ENCODE measurements around the gene NACC2.
"Not testable (repeated sequence)": the region's sequence is repeated elsewhere in the genome, so short reads cannot be mapped to it uniquely, and the experiment has no call there.

NACC2 gene

DNA sequence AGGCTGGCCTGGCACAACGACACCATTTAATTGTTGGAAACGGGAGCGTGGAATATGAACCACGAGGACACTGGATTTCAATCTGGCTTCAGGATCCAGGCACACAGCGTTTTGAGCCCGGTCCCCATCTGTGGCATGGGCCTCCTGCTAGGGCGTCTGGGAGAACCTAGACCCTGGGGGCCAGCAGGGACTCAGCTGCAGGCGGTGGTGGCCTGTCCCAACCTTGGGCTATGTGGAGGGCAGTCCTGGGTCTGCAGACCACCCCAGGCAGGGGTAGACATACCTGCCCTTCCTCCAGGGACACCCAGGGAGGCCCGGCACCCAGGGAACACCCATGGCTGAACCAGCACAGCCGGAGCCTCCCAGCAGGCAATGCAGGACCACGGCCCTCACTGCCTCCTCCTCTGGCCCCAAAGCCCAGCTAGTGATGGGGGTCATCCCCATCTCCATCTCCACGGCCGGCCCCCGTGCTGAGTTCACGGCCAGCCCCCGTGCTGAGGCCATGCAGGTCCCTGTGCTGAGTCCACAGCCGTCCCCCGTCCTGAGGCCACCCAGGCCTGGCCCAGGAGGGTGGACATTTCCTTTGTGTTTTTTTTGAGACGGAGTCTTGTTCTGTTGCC, 115.4 kb downstream of the NACC2 start:
- no peak for DNase-seq (ENCODE audit: low read depth in 2 of 2)

DNA sequence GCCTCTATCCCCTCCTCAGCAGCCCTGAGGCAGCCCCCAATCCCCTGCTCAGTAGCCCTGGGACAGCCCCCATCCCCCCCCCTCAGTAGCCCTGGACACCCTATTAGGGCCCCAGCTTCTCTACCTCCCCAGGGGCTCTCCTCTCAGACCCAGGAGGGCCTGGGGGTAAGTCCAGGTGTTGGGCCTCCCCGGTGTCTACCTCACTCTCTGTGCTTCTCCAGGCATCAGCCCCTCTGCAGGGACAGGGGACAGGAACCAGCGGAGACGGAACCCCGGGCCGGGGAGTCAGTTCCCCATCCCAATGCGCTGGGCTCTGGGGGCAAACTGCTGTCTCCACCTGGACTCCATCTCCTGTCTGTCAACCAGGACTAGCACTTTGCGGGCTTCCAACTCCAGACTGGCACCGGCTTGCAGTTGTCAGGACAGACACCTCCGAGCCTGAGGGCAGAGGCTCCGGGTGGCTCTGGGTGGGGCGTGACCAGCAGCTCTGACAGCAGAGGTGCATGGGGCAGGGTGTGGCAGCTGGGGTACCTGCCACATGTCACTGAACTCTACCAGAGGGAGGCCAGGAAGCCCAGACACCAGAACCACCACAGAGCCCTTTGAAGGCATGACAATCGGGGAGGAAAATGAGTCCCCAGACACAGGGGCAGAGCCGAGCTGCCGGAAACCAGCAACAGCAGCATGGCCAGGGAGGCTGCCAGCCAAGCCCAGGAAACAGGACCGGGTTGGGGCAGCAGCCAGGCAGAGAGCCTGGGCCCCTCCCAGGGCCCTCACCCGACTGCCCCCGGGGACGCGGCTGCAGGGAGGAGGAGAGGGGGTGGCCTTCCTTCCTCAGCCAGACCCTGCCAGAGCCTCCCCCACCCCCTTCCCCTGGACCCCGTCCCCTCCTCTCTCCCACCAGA, 116.2 kb downstream of the NACC2 start:
- peak in 1 of 2 donors; percentile 27 for DNase-seq (ENCODE audit: low read depth in 2 of 2)

DNA sequence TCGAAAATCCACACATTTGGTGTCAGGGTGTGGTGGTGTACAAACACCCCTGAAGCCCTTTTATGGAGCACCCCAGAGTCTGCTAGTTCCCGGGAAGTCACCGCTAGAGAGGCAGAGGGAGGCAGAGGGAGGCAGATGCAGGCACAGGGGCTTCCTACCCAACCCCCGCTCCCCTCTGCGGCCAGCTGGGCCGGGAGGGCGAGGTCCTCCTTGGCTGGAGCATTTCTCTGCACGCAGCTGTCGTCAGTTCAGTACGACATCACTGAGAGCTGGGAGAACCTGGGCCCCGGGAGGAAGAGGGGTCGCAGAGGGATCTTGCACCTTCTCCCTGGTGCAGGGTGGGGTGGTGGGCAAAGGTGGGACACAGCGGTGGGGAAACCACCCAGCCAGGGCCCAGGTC, 118.1 kb downstream of the NACC2 start:
- DNase-seq (ENCODE audit: low read depth in 2 of 2) = no peak

DNA sequence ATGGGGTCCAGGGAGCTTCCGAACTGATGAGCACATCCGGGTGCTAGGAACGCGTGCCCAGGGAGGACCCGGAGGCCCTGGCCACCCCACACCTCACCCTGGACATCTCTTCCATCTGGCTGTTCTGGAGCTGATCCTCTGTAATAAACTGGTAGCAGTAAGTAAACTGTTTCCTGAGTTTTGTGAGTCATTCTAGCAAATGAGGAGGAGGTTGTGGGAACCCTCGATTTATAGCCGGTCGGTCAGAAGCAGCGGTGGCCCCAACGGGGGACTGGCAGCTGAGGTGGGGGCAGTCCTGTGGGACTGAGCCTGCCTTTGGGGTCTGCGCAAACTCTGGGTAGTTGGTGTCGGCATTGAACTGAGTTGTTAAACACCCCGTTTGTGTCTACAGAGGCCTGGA, 118.6 kb downstream of the NACC2 start:
- DNase-seq (ENCODE audit: low read depth in 2 of 2) = no peak

- DNase-seq (ENCODE audit: low read depth in 2 of 2) = no peak
Measured at GRCh38 chr9:135975834-135976233, 119.3 kb downstream of the NACC2 start.

DNA sequence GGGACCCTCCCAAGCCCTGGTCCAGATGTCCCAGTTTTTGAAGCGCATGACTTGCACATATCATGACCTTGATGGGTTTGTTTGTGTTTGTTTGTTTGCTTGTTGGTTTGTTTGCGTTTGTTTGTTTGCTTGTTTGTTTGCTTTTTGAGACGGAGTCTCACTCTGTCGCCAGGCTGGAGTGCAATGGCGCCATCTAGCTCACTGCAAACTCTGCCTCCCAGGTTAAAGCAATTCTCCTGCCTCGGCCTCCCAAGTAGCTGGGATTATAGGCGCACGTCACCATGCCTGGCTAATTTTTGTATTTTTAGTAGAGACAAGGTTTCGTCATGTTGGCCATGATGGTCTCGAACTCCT, 120.9 kb downstream of the NACC2 start:
- no peak for DNase-seq (ENCODE audit: low read depth in 2 of 2)

- DNase-seq (ENCODE audit: low read depth in 2 of 2) = no peak
Measured at GRCh38 chr9:135973277-135974219, 121.5 kb downstream of the NACC2 start.

- peak in 1 of 2 donors; percentile 31 for DNase-seq (ENCODE audit: low read depth in 2 of 2)
Measured at GRCh38 chr9:135971892-135972291, 123.2 kb downstream of the NACC2 start.

DNA sequence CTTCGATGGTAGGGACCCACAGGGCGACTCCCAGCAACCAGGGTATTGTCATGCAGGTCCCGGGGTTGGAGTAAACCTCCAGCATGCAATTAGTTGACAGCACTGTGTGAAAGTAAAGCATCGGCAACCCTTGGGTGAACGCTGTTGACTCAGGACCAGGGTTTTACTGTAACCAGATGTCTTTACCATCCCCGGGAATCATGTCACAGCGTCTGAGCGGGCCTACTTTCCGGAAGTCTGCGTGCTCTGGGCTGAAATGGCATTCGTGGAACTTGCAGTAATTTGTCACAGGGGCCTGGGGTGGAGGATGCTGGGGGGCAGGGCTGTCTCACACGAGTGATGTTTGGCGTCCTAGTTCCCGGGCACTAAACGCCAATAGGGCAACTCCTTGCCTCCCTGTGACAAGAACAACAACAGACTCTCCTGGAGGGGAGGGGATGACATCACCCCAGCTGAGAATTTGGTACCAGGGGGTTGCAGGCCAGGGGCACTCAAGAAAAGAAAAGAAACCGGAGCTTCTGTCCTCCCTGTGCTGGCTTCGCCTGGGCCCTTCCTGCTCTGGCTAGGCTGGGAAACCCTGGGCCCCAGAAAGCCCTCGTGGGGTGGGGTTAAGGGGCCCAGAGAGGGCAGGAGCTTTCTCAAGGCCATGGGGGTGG, 123.8 kb downstream of the NACC2 start:
- no peak for DNase-seq (ENCODE audit: low read depth in 2 of 2)

GRCh38 chr9:135970128-135970815, 124.8 kb downstream of the NACC2 start:
- no peak for DNase-seq (ENCODE audit: low read depth in 2 of 2)

GRCh38 chr9:135969064-135969683, 125.9 kb downstream of the NACC2 start:
- no peak for DNase-seq (ENCODE audit: low read depth in 2 of 2)

DNA sequence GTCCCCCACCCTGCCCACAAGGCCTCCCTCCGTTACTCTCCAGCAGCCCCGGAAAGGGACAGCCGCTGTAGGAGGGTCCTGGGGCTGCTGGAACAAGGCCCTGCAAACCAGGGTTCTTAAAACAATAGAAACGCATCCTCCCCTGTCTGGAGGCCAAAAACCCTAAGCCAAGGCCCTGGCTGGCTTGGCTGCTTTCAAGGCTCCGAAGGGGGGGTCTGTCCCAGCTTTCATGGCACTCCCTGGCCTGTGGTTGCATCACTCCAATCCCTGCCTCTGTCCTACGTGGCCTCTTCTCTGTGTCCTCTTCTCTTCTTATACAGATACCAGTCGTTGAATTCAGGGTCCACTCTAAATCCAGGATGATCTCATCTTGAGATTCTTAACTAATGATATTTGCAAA, 126.5 kb downstream of the NACC2 start:
- DNase-seq (ENCODE audit: low read depth in 2 of 2) = no peak

GRCh38 chr9:135968083-135968476, 127.0 kb downstream of the NACC2 start:
- DNase-seq (ENCODE audit: low read depth in 2 of 2) = no peak

DNA sequence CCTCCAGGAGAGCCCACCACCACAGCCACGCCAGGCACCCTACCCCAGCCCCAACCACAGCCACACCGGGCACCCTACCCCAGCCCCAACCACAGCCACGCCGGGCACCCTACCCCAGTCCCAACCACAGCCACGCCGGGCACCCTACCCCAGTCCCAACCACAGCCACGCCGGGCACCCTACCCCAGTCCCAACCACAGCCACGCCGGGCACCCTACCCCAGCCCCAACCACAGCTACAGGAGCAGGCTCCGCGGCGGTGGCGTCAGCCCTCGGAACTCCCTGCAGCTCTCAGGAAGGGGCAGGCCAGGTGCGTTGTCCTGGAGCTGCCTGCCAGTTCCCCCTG, 128.2 kb downstream of the NACC2 start:
- not testable (repeated sequence) for DNase-seq (ENCODE audit: low read depth in 2 of 2)

DNA sequence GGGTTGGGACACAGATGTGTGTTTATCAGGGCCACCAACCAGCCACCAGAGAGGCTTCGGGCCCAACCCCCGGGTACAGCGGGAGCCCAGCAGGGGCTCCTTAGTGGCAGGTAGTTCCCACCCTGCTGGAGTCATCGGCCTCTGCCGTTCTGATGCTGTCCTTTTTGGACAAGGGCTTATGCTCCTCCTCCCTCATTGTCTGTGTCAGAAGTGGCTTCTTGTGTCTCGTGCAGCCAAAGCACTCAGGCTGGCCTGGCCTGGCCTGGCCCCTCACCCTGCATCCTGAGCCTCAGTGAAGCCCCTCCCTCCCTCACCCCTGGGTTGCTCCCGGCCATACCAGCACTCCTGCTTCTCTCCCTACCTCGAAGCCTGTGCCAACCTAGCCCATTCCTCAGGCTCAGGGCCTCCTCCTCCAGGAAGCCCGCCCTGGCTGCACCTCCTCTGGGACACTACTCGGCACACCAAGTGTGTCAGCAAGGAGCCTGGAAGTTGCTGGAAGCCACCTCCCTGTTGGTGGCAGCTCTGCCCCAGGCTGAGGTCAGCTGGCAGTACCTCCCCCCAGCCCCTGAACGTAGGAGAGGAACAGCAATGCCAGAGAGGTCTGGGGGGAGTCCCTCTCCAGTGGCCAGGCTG, 129.8 kb downstream of the NACC2 start:
- no peak for DNase-seq (ENCODE audit: low read depth in 2 of 2)

DNA sequence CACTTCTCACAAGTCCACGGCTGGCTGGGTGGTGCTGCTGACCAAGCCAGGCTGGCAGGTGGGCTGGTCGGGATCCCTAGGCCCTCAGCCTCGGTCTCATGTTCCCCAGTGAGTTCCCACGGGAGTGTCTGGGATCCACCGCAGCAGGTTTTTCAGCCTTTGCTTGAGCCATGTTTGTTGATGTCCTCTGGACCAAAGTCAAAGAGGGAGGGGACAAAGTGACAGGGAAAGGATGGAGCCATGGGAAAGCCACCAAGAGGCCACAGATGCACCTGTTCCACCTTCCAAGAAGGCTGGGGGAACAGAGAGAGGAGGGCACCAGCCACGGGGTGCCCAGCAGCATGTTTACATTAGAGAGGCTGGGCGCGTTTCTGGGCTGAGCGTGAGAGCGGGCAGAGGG, 131.2 kb downstream of the NACC2 start:
- DNase-seq (ENCODE audit: low read depth in 2 of 2) = no peak

DNA sequence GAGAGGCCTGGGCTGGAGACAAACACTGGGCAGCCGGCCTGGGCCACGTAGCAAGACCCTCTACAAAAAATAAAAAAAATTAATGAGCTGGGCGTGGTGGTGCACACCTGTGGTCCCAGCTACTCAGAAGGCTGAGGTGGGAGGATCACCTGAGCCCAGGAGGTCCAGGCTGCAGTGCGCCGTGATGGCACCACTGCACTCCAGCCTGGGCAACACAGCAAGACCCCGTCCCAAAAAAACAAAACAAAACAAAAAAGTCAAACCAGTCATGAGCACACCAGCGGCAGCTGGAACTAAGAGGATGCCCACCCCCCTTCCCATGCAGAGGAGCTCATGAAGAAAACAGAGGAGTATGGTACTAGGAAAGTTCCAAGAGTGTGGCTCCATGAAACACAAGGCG, 131.8 kb downstream of the NACC2 start:
- no peak for DNase-seq (ENCODE audit: low read depth in 2 of 2)

DNA sequence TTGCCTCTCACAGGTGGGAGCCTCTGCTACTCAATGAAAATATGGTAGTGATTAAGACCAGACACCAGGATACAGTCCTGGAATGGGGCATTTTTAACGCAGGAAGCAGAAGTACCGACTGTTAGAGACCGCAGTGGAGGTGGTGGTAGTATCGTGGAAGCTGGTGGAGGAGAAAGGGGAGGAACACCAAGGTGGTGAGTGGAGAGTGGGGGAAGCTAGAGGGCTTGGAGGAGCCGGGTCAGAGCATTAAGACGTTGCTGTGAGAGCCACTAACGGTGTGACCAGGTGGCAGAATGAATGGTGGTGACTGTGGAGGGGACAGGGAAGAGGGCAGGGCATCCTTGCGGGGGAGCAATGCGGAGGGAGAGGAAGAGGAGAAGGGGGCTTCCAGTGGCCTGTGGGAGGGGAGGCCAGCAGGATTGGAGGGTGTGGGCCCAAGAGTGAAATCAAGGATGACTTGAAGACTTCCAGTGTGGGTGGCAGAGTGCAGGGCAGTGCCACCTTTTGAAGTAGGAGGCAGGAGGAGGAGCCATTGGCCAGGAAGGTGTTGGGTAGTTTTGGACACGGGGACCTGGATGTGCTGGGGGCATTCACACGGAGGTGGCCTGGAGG, 132.3 kb downstream of the NACC2 start:
- no peak for DNase-seq (ENCODE audit: low read depth in 2 of 2)

DNA sequence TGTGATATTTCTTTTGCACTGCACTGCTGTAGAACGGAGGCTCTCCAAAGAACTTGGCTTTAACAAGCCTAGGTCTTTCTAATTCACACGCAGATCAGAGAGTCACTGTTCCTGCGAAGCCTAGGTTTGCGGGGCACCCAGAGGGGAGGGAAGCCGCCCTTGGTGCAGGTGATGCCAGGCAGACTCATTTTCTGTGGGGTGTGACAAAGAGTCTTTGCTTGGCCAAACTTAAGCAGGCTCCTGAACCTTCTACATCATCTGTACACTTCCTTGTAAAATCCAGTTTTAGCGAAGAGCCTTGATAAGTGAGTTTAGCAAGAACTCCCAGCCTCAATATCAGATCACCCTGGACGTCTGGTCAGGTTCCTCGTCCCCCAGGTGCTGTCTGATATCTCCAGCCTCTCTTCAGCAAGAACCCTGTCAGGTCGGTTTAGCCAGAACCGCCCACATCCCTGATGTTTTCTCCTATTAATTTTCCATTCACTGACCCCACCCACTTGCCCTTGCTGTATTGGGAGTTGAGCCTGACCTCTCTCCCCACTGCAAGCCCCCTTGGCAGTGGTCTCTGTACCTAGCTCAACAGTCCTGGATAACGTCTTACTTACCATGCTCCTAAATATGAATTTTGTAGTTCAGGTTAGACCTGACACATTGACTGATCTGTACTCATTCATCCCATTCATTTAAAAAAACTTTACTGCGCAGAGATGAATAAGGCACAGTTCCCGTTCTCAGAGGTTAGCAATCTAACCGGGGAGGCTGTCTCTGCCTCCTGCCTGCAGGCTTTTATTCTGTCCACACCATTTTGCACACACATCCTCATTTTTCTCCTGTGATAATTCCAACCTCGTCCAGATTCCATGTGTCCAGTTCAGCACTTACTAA, 133.0 kb downstream of the NACC2 start:
- DNase-seq (ENCODE audit: low read depth in 2 of 2) = no peak
